ENCODE data around the gene IL4R.

DNA sequence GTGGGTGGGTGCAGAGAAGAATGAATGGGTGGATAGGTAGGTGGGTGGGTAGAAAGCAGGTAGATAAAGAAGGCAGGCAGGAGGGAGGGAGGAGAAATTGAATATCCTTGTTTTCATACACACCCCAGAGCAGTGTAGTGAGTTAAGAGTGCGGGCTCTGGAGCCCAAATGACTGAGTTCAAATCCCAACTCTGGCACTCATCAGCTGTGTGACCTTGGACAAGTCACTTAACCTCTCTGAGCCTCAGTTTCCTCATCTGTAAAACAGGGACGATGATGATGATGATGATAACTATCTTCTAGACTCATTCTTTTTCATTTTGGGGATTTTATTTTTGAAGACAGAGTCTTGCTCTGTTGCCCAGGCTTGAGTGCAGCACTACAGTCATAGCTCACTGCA lies 86.2 kb downstream of the IL4R start:
- TF ChIP-seq, protein P1, sequence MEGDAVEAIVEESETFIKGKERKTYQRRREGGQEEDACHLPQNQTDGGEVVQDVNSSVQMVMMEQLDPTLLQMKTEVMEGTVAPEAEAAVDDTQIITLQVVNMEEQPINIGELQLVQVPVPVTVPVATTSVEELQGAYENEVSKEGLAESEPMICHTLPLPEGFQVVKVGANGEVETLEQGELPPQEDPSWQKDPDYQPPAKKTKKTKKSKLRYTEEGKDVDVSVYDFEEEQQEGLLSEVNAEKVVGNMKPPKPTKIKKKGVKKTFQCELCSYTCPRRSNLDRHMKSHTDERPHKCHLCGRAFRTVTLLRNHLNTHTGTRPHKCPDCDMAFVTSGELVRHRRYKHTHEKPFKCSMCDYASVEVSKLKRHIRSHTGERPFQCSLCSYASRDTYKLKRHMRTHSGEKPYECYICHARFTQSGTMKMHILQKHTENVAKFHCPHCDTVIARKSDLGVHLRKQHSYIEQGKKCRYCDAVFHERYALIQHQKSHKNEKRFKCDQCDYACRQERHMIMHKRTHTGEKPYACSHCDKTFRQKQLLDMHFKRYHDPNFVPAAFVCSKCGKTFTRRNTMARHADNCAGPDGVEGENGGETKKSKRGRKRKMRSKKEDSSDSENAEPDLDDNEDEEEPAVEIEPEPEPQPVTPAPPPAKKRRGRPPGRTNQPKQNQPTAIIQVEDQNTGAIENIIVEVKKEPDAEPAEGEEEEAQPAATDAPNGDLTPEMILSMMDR (IDR thresholded peaks at IDR 0.05) = no peak
- TF ChIP-seq POLR2A (IDR thresholded peaks at IDR 0.05) = no peak
